Muscle of back (tissue), 11 donors: Measurements from ENCODE around the gene LRBA. TPM values are rescaled to one million over a fixed set of nuclear protein-coding genes. Genes with fewer than 3 reads are reported as not detected.
A peak's percentile ranks its signal among the peaks of the same experiment; 100 is the strongest.

Source experiments
- DNase-seq, 3 donors: peaks; one replicate each; pipeline versions ENCODE4 v3.0.0 to v3.0.0-alpha.2; 2013
- polyA plus RNA-seq, 10 donors: library from polyadenylated mRNA; unstranded; fragments of 120-200 nt; gene quantifications; one replicate each; pipeline ENCODE4 v1.2.1, GENCODE V29; 2013; ENCODE audit not compliant: insufficient read length in 10 of 10

The LRBA gene
- polyA plus RNA-seq, 10 donors, result 20.1 to 31.2 (median 24.3) TPM

- no peak for DNase-seq
These were observed 728.4 kb downstream of the LRBA start for GRCh38 chr4:150286656-150287055.

GRCh38 chr4:150283689-150284088 lies 731.4 kb downstream of the LRBA start:
- DNase-seq, result peak in 2 of 3 donors; percentile 19 to 92

- no peak for DNase-seq
These were observed 734.1 kb downstream of the LRBA start for GRCh38 chr4:150280975-150281374.

- peak in 1 of 3 donors; percentile 82 for DNase-seq
These were observed 734.8 kb downstream of the LRBA start for GRCh38 chr4:150280081-150280895.

- DNase-seq, result no peak
These were observed 736.9 kb downstream of the LRBA start for GRCh38 chr4:150278206-150278605.

- DNase-seq, result no peak
These were observed 746.6 kb downstream of the LRBA start for GRCh38 chr4:150268444-150268843.

GRCh38 chr4:150265806-150266205 lies 749.3 kb downstream of the LRBA start:
- DNase-seq, result no peak

- DNase-seq, result no peak
These were observed 750.4 kb downstream of the LRBA start for GRCh38 chr4:150264595-150265161.

GRCh38 chr4:150262611-150263010 lies 752.5 kb downstream of the LRBA start:
- no peak for DNase-seq

GRCh38 chr4:150261571-150261970 lies 753.5 kb downstream of the LRBA start:
- DNase-seq, result no peak

GRCh38 chr4:150259861-150260567 lies 755.1 kb downstream of the LRBA start:
- DNase-seq, result peak; percentile 49 to 72 (median 52)

GRCh38 chr4:150258569-150258968 lies 756.5 kb downstream of the LRBA start:
- no peak for DNase-seq

GRCh38 chr4:150256841-150257730 lies 758.0 kb downstream of the LRBA start:
- no peak for DNase-seq

GRCh38 chr4:150256225-150256620 lies 758.9 kb downstream of the LRBA start:
- DNase-seq, result no peak

- DNase-seq, result no peak
These were observed 759.4 kb downstream of the LRBA start for GRCh38 chr4:150255610-150256224.

- DNase-seq, result no peak
These were observed 761.0 kb downstream of the LRBA start for GRCh38 chr4:150253965-150254630.

- no peak for DNase-seq
These were observed 761.7 kb downstream of the LRBA start for GRCh38 chr4:150253416-150253815.

- DNase-seq, result no peak
These were observed 762.3 kb downstream of the LRBA start for GRCh38 chr4:150252741-150253140.

GRCh38 chr4:150252306-150252705 lies 762.8 kb downstream of the LRBA start:
- no peak for DNase-seq

GRCh38 chr4:150251752-150252190 lies 763.3 kb downstream of the LRBA start:
- no peak for DNase-seq
